GM20000 (cell line): ENCODE data around the gene GRB7.
"Not testable (repeated sequence)": the region's sequence is repeated elsewhere in the genome, so short reads cannot be mapped to it uniquely, and the experiment has no call there.

Experiments
- DNase-seq: peaks from one replicate; pipeline ENCODE4 v3.0.0; 2012; ENCODE audit warnings: low spot score
- CTCF ChIP-seq: IDR thresholded peaks from 2 replicates; pipeline ENCODE4 v1.5.1; 2012; ENCODE audit warnings: mild to moderate bottlenecking, control low read depth; ENCODE audit errors: extremely low read depth, missing control alignments

GRB7 gene

GRCh38 chr17:39737760-39738567, at the start of gene GRB7:
Gene GRB7, plus strand, starts transcription at chr17:39737938. Its CDS starts 4,364 bp downstream, at chr17:39742302.
- TF ChIP-seq CTCF, result no peak
- DNase-seq, result no peak

GRCh38 chr17:39688475-39688835, 49.3 kb upstream of the GRB7 start:
- TF ChIP-seq CTCF, result no peak

GRCh38 chr17:39688945-39689344, 48.8 kb upstream of the GRB7 start:
- no peak for TF ChIP-seq CTCF
- no peak for DNase-seq

More at GRCh38 chr17:39688475-39688835, 49.3 kb upstream of the GRB7 start:
- no peak for DNase-seq

- DNase-seq, result no peak
- no peak for TF ChIP-seq CTCF
These were observed 43.1 kb upstream of the GRB7 start for GRCh38 chr17:39694593-39694992.

GRCh38 chr17:39695089-39695474, 42.7 kb upstream of the GRB7 start:
- TF ChIP-seq CTCF, result no peak
- no peak for DNase-seq

GRCh38 chr17:39696731-39697130, 41.0 kb upstream of the GRB7 start:
- no peak for TF ChIP-seq CTCF
- DNase-seq, result no peak

- DNase-seq, result no peak
- no peak for TF ChIP-seq CTCF
These were observed 39.8 kb upstream of the GRB7 start for GRCh38 chr17:39697961-39698360.

GRCh38 chr17:39699157-39699817, 38.5 kb upstream of the GRB7 start:
- not testable (repeated sequence) for DNase-seq
